ENCODE data around the gene CNBP.
"Not testable (repeated sequence)": the region's sequence is repeated elsewhere in the genome, so short reads cannot be mapped to it uniquely, and the experiment has no call there.

CNBP gene

DNA sequence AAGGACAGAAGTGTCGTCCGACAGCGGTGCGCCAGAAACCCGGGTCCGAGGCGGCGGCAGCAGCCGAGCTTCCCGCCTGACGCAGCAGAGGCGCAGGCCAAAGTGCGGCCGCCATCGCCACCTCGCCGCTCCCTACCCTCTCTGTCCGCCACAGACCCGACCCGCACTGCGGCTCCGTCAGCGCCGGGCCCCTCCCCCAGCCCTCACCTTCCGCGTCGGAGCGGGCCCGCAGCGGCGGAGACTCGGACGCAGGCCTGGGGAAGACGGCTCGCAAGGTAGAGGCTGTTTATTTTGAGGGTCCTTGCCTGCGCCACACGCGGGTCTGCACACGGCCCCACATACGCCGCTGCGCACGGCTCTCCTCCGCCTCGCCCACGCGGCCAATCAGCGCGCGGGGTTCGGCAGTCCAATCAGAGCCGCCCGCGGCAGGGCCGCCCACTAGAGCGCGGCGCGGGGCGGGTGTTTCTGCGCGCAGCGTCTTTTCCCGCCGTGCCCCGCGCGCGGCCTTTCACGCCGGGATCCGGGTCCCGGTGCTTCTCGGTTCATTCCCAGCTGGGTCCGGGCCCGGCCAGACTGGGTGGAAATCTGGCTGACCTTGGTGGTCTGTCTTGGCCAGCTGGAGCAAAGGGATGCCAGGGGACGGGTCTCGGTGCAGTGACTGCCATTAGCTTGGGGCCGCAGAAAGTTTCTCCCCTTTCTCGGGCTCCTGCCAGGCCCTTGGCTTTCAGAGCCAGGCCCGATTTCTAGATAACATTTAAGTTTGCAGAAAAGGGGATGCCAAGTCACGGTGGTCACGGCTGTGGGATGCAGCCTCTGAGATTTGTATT is at the start of gene CNBP:
Gene CNBP, minus strand, starts transcription at position 328 of the 827 bp plus-strand sequence. CDS start 12,139 bp downstream, outside the sequence.
- peak; percentile 96 for DNase-seq

DNA sequence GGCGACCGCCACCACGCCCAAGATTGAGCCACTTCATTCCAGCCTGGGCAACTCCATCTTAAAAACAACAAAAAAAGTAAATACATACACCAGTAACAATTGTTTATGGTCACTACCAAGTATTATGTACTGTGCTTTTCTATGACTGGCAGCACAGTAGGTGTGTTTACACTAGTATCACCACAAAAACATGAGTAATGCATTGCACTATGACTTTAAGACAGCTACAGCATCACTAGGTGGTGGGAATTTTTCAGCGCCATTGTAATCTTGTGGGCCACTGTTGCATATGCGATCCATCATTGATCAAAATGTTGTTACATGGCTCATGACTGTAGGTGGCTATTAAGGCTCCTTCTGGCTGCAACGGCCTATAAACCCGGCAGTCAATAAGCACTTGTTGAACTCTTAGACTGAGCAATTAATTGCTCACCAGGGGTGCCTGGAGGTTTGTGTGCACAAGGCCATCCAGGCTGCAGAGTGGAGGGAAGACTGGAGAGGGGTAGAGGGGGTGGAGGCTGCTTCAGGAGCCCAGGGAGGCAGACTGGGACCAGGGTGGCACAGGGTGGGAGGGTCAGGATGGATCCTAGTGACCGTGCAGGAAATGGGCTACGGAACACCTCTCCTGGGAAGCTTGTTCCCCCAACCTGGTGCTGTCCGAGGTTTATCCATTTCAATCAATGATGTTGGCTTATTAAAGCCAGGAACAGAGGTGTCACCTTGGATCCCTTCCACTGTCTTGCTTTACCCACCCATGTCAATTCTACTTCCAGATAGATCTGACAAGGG is 47.8 kb upstream of the CNBP start:
- no peak for DNase-seq

- no peak for DNase-seq
These were observed 46.8 kb upstream of the CNBP start for GRCh38 chr3:129230311-129231019.

DNA sequence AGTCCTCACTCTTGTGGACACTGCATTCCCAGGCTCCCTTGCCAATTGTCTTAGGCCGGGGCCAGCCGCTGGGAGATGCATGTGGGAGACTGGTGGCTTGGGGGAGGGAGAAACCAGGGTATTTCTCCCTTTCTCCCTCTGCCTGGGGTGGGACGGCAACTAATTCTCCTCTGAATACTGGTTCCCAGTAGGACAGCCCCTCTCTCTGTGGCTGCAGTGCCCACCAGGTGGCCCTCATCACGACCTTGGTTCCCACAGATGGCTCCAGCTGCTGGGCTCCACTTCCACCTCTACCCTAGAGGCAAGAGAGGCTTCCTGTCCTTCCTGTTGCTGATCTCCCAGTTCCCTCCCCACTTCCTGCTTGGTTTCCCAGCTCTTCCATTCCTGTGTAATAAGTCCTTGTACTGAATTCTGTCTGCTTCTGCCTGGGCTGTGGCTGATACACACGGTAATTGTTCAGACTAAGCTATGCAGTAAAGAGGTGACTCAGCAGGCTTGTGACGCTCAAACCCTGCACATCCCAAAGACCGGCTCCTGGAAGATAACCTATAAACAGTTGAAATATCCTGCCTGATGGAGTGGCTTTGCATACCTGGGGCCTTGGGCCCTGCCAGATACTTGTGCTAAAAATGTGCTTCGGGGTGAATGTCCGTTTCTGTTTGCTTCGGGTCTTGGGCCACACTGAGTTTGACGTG is 45.3 kb upstream of the CNBP start:
- no peak for DNase-seq

GRCh38 chr3:129226374-129226773 is 42.7 kb upstream of the CNBP start:
- DNase-seq = no peak

DNA sequence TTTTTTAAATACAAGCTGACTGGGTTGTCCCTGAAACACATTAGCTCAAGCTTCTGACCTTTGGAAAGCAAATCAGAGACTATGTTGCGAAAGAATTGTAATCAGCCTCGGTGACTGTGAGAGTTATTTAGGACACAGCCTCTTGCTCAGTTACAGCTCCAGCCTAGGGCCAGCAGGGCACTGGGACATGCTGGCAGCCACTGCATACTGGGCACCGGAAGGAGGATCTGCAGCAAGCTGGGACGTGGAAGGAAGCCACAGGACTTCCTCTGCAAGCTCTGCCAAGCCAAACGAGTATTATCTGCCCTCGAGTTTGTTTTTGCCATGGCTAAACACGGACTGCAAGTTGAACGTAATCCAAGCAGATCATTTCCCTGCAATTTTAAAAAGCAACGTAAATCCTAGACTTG is 41.3 kb upstream of the CNBP start:
- no peak for DNase-seq

DNA sequence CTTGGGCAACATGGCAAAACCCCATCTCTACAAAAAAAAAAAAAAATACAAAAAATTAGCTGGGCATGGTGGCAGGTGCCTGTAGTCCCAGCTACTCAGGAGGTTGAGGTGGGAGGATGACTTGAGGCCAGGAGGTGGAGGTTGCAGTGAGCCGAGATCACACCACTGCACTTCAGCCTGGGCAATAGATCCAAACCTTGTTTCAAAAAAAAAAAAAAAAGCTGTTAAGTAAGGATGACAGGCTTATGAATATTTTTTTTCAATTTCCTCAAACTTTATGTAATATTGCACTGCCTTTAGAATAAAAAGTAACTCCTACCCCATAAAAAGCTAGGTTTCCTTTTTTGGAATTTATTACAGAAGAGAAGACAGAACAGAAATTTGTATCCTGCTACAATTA is 40.7 kb upstream of the CNBP start:
- not testable (repeated sequence) for DNase-seq

DNA sequence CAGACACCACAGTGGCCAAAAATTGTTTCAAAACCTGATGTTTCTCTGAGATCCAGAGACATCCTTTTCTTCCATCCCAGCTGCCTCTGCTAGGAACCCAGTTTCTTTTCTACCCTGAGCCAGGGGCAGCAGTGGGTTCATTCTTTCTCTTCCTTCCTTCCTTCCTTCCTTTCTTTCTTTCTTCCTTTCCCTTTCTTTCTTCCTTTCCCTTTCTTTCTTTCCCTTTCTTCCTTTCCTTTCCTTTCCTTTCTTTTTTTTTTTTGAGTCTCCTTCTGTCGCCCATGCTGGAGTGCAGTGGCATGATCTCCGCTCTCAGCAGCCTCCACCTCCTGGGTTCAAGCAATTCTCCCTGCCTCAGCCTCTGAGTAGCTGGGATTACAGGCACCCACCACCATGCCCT is 35.0 kb upstream of the CNBP start:
- DNase-seq = no peak

GRCh38 chr3:129213238-129213637 is 29.5 kb upstream of the CNBP start:
- DNase-seq = no peak

DNA sequence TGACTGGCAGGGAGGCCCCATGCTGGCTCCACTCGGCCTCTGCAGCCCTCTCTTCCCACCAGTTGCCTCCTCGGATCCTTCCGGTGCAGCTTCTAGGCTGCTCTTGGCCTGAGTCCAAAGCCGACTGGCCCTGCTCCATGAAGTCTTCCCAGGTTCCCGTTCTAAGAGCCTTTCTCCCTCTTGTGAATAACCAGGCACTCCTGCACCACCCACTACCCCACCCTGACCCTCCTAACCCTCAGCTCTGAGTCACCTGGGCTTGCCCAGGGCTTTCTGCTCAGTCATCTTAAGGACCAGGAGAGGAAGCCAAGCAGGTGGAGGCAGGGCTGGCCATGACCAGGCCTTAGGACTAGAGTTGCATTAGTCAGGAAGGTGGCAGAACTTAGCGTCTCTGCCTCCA is 28.1 kb upstream of the CNBP start:
- DNase-seq = peak; percentile 58

- DNase-seq = no peak
These were observed 27.6 kb upstream of the CNBP start for GRCh38 chr3:129211345-129211744.

- no peak for DNase-seq
These were observed 23.8 kb upstream of the CNBP start for GRCh38 chr3:129207479-129207878.

- DNase-seq = no peak
These were observed 21.6 kb upstream of the CNBP start for GRCh38 chr3:129205109-129205832.

DNA sequence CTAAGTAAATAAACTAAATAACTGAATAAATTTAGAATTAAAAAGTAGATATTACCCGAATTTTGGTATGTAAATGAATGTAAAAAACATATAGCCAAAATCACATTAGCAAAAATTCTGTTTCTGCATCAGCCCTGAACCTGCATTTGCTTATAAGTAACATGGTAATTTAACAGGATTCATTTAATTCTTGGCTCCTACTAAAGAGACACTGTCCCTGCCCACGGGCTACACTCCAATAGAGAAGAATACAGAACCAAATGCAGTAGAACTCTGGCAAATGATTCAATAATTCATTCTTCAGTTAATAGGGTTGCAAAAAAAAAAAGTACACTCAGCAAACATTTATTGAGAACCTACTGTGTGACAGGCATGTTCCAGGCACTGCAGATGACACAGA is 20.8 kb upstream of the CNBP start:
- no peak for DNase-seq

- DNase-seq = no peak
These were observed 15.7 kb upstream of the CNBP start for GRCh38 chr3:129199366-129199765.

DNA sequence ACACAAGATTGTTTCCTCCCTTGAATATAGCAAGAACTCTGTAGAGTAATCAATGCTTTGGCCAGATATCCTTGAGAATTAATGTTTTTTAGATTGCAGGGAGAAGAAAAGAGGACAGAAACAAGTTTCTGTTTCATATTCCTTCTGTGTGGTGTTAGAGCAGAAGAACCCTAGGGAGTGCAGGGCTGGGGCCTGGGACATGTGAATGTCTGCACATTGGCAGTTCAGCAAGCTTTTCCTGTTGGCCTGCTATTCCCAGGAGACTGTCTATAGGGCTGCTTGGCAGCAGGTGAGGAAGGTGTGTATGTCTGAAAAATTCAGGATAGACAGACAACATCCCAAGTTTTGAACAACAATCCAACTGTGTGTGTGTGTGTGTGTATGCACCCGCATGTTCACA is 13.6 kb upstream of the CNBP start:
- no peak for DNase-seq

GRCh38 chr3:129196601-129197000 is 12.9 kb upstream of the CNBP start:
- no peak for DNase-seq

DNA sequence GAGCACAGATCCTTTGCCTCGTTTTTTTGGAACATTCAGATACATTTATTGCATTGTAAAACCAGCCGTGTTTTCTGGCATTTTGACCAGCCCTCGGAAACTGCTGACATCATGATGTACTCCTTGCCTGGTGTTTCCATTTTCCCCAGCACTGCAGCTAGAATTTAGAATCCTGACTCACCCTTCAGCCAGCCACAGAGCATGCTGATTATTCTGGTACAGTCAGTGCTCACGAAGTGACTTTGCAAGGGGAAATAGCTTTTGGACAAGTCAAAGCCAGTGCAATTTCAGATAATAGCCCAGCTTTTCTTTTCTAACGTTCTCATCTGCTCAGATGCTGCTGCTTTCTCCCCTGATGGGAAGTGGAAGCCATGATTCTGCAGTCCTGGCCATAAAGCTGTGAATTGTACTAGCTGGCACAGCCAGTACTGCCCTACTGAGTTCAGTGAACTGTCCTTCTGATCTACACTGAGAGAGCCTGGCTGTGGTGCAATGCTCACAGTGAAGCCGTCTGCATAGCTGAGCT is 12.1 kb upstream of the CNBP start:
- no peak for DNase-seq

- not testable (repeated sequence) for DNase-seq
These were observed 6.1 kb upstream of the CNBP start for GRCh38 chr3:129189793-129190192.

- DNase-seq = no peak
These were observed 4.2 kb upstream of the CNBP start for GRCh38 chr3:129187857-129188256.

GRCh38 chr3:129185783-129186182 is 2.1 kb upstream of the CNBP start:
- DNase-seq = no peak

All from NCI-H2107 (cell line).